Urothelium cell line (cell line): ENCODE measurements around the gene WBP1L.
A peak's percentile ranks its signal among the peaks of the same experiment; 100 is the strongest.
"Not testable (repeated sequence)": the region's sequence is repeated elsewhere in the genome, so short reads cannot be mapped to it uniquely, and the experiment has no call there.

Experiments used
- DNase-seq: peaks from one replicate; pipeline ENCODE4 v3.0.0; 2011; ENCODE audit warnings: low spot score, mixed read lengths
- FAIRE-seq: peaks from 2 replicates; lab custom pipeline; 2011; peaks lifted over from hg19 to GRCh38; lab: Jason Lieb, UNC

WBP1L gene

DNA sequence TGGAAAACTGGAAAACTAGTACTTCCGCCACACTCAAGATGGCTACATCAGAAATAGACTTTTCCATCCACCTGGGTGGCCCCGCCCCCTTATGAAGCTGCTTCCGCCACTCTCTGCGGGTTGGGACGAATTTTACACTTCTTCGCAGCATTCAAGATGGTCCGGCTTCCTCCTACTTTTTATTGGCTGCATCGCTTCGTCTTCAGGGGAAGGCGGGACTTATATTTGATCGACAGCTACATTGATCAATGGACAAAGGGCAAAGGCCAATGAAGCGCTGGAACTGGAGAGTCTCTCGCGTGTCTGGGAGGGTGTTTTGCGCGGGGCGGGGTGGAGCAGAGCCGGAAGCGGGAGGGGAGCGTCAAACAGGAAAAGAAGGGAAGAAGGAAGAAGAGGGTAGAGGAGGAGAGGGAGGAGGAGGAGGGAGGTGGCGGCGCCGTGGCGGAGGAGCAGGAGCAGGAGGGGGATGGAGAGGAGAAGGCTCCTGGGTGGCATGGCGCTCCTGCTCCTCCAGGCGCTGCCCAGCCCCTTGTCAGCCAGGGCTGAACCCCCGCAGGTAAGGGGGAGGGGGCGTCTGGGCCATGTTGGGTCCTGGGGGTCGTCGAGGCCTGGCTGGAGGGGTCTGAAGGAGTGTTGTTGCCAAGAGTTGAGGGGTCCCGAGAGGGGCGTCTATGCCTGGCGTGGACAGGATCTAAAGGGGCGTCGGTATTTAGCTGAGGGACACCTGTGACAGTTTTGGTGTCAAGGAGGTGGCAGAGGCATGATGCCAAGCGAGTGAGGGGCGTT, at the start of gene WBP1L:
TSS of gene WBP1L (plus strand) at position 361 of the 786 bp plus-strand sequence. CDS start at position 467, 106 bp downstream.
- peak; percentile 42 for FAIRE-seq
- peak; percentile 97 for DNase-seq

DNA sequence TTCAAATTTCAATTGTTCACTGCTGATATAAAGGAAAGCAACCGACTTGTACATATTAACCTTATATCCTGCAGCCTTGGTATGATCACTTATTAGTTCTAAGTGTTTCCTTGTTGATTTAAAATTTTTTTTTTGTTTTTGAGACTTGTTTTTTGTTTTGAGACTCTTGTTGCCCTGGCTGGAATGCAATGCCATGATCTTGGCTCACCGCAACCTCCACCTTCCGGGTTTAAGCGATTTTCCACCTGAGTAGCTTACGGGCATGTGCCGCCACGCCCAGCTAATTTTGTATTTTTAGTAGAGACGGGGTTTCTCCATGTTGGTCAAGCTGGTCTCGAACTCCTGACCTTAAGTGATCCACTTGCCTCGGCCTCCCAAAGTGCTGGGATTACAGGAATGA, 48.3 kb upstream of the WBP1L start:
- DNase-seq, FAIRE-seq: not testable (repeated sequence)

DNA sequence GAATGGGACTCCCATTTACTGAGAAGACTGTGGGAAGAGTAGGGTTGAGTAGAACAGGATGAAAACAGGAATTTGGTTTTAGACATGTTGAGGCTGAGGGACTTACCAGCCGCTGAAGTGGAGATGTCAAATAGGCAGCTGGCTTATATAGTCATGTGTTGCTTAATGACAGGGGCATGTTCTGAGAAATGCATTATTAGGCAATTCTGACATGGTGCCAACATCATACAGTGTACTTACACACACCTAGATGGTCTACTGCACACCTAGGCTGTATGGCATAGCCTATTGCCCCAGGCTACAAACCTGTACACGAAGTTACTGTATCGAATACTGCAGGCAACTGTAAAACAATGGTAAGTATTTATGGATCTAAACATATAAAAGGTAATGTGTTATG, 47.0 kb upstream of the WBP1L start:
- FAIRE-seq = no peak
- no peak for DNase-seq

DNA sequence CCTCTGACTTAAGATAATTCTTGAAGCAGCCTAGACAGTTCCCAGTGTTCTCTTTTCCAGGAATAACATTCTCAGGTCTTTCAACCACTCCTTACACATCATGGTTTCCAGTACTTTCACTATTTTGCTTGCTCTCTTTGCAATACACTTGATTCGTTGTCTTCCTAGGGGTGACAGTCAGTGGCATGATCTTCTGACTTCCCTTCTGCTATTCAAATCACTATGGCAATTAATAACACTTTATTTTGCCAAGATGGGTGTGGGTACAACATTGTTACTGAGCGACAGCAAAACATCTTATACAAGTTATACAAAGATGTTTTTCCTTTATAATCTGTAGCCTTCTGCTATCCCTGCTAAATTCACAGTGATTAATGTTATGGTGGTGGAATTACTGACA, 44.9 kb upstream of the WBP1L start:
- FAIRE-seq = no peak
- no peak for DNase-seq

DNA sequence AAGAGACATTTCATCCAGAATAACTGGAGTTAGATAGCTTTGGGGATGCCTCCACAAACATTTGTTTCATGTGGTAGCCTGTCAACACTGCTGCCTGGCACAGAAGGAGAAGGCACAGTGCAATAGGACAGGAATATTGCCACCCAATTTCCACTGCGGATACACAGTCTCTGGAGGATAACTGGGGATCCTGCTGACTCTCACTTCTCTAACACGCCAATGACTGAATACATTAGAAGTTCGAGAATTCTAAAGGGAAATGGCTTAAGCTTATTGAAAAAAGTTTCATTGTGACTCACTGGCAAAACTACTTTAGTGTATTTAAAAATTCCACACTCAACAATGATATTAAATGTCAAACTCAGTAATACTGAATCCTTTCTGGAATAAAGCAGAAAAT, 42.5 kb upstream of the WBP1L start:
- DNase-seq (no peak), FAIRE-seq (no peak)

DNA sequence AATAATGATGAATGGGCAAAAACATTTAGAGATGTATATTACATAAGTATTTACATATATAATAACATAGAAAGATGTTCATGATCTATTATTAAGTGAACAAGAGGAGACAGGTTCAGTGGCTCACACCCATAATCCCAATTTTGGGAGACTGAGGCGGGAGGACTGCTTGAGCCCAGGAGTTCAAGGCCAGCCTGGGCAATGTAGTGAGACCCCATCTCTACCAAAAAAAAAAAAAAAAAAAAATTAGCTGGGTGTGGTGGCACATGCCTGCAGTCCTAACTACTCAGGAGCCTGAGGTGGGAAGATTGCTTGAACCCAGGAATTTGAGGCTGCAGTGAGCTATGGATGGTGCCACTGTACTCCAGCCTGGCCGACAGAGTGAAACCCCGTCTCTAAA, 42.0 kb upstream of the WBP1L start:
- FAIRE-seq = no peak

DNA sequence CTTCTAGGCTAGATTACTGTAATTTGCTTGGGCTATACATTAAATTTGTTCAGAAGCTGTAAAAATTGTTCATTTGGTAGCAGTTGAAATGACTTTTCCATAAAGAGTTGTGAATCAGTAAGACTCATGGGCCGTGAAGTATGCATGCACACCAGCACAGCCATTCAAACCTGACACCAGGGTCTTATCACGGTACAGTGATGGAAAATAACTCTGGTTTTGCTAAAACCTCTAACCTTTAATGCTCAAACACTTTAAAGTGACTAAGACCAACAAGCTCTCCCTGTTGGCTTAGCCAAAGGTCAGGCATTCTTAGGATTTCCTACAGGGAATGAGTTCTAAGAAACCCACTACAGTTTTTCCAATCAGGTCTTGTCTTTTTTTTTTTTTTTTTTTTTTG, 41.0 kb upstream of the WBP1L start:
- no peak for DNase-seq
- FAIRE-seq = no peak

More for the DNA sequence above, 42.0 kb upstream of the WBP1L start:
- DNase-seq = no peak

DNA sequence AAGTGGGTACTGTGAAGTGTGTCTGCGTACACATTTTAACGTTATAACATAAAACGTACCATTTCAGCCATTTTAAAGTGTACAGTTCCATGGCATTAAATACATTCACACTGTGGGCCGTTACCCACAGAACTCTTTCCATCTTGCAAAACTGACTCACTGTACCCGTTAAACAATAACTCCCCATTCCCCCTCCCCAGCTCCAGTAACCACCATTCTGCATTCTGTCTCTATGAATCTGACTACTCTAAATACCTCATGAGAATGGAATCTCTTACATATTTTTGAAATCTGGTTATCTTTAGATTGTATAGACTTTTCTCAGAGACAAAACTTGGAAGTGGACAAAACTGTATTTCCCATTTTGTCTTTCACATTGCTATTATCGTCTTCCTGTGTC, 38.8 kb upstream of the WBP1L start:
- FAIRE-seq = no peak
- no peak for DNase-seq

DNA sequence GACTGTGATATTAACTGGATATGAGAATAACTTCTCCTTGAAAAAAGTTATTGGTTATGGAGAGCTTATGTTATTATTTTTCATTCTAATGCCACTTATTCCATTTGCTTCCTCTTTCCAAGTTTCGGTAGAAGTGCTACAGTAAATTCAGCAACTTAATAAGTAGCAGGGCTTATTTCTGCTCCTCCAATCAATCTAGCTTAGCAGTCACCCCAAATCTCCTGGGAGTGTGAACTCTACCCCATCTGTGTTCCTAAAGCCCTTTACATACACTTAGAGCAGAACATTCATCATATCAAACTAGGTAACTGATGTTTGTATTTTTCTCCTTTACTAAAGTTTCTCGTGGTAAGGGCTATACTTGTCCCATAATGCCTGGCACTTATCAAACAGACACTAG, 38.2 kb upstream of the WBP1L start:
- no peak for FAIRE-seq

DNA sequence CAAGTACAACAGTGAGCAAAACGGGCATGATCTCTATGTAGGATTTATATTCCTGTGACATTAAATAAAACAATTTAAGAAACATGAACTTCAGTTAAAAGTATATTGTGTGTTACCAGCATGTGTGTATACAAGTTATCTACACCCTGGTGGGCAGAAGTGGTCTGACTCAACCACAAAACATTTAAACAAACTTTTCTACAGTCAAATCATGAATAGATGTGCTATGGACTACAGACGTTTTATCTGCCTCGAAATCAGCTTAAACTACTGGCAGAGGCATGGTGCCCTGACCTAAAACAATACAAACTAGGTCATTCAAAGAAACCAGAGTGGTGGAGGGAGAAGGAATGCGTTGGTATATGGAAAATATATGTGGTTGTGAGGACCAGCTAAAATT, 33.1 kb upstream of the WBP1L start:
- FAIRE-seq = no peak
- DNase-seq = no peak

More for the DNA sequence above, 38.2 kb upstream of the WBP1L start:
- DNase-seq = no peak

DNA sequence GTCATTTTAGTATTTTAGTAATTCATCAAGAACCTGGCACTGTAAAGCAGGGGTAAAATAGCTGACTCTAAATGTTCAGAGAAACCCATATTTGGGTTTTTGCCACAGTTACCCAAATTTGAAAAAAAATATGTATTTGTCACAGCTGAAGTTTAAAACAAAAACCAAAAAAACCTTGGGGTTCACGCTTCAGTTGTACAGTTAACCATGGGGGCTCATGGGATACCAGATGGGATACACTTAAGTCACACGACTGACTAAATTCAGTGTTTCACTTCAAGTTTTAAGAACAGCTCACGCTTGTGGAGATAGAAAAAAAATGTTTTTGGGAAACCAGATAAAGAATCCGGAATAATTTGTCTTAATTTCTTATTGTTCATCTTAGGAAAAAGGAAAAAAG, 31.7 kb upstream of the WBP1L start:
- FAIRE-seq (no peak), DNase-seq (no peak)

DNA sequence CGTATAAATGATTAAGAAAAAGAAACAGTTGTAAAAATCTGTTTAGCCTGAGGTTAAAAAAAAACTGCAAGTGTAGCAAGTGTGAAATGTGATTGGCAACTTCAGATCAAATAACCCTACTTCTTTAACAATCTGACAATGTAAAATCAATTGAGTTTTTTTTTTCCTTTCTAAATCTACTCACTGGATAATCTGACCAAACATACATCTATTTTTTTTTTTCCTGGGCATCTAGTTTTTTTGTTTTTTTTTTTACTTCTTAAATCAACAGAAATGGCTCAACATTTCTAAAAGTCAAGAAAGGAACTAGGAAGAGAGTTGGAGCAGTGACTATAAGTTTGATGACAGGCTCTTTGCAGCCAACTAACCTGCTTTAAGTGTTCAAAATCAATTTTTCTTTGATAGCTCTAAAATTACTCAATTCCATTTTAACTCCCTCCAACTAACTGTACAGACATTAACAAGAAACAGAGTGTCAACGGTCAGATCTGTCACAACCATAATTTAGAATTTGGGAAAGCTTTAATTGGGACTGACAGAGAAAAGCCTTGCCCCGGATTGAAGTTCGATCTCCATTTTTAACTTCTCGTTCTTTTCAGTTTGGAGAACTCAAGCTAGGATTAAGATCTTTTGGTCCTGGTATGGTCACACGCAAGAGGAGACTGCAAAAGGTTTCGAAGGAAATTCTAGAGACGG, 30.8 kb upstream of the WBP1L start:
- FAIRE-seq (no peak), DNase-seq (no peak)

DNA sequence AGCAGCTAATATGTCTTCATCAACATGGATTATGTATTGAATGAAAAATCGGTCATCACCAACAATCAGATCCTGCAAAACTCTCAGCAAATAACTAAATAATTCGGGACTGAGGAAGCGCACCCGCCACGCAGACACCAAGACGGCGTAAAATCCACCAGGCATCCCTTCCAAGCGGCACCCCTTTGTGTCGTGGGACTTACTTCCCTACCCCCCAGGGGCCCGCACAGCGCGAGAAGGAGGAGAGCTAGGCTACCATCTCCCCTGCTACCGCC, 30.3 kb upstream of the WBP1L start:
- no peak for FAIRE-seq
- DNase-seq = no peak

DNA sequence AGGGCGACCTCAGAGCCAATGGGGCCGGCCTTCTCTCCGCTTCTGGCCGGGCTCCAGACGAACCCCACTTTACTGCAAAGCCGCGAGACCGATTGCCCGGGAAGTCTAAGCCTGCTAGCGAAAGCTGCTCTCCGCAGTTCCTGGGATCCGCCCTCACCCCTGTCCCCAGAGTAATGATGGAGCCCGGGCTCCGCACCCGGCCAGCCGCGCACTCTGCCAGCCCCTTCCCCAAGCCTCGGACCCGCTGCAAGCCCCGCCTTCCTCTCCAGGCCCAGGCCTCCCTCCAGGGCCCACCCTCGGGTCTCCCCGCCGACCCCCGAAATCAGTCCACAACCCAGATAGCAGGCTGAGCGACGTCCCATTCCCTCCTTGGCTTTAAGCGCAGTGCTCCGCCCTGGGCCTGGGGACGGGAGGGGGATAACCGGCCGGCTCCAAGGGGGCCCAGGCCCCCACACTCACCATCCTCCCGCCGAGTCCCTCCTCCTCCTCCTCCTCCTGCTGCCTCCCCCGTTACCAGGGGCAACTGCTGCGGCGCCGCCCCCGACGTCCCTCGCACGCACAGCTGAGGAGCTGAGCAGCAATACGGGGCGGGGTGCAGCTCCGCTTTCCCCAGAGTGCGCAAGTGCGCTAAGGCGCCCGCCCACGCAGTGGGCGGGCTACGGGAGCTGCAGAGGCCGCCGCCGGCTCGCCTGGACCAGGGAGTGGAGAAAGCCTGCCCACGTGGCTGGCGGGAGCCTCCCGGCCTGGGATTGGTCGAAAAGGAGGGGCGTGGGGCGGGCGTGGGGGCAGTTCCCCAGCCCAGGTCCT, 29.7 kb upstream of the WBP1L start, which contains the start of gene ARL3:
TSS of gene ARL3 (minus strand) at position 584 of the 807 bp plus-strand sequence. CDS start at position 462, 122 bp downstream.
- FAIRE-seq (peak; percentile 95), DNase-seq (peak; percentile 99)

DNA sequence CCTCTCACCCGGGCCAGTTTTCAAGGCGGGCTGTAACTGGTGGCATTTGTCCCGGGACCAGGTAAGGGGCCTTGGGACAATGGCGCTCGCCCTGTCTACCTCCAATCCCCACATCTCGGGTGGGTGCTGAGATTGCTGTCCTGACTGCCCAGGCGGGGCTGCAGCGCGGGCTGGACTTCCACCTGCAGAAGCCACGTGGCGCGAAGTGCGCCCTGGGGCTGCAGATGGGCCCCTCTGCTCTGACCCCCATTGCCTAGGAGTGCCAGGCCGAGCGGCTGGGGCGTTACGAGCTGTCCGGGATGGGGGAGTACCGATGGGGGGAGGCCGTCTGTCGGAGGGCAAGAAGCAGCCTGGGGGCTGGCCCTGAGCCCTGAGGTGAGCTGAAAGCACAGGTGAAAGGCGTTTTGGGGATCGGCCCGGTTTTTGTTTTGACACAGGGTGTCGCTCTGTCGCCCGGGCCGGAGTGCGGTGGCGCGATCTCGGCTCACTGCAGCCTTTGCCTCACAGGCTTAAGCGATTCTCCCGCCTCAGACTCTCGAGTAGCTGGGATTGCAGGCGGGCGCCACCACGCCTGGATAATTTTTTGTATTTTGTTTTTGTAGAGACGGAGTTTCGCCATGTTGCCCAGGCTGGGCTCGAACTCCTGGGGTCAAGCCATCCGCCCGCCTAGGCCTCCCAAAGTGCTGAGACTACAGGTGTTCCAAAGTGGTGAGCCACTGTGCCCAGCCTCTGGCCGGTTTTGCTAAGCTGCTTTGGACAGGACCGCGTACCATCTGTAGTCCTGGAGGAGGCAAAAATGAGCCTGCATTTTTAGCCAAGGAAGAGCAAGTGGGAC, 28.9 kb upstream of the WBP1L start, which contains the start of gene SFXN2:
TSS of gene SFXN2 (plus strand) at position 16 of the 835 bp plus-strand sequence. CDS start 12,001 bp downstream, outside the sequence.
- no peak for FAIRE-seq
- DNase-seq = no peak

DNA sequence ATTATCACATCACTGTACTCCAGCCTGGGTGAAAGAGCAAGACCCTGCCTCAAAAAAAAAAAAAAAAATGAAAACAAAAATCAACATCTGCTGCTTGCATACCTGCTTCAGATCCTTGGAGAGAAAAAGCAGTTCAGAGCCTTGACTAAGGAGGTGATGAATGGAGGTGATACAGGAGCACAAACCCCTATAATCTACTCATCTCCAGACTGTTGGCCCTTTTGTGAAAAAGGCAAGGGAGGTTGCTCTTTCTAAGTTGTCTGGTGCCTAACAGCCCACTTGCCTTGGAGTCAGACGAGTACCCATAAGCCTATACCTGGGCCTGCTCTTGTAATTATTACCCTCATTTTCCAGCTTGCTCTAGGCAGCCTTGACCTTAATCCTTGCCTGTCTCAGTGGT, 27.9 kb upstream of the WBP1L start:
- FAIRE-seq = no peak
- DNase-seq = no peak

DNA sequence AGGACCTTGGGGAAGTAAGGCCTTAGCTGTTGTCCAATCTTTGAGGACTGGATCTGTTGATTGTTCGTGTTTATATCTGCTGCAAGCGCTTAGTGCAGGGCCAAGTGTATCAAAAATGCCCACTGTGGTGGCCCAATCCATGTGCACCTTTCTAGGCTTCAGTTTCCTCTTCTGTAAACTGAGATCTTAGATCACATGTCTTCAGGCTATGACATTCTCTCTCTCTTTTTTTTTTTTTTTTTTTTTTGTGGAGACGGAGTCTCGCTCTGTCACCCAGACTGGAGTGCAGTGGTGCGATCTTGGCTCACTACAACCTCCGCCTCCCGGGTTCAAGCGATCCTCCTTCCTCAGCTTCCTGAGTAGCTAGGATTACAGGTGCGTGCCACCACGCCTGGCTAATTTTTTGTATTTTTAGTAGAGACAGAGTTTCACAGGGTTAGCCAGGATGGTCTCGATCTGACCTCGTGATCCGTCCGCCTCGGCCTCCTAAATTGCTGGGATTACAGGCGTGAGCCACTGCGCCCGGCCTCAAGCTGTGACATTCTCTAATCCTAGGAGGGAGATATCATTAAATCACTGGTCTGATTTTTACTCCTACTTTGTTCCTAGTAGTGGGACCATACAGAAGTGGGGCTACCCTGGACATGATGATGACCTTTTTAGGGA, 26.7 kb upstream of the WBP1L start:
- DNase-seq, FAIRE-seq: not testable (repeated sequence)

DNA sequence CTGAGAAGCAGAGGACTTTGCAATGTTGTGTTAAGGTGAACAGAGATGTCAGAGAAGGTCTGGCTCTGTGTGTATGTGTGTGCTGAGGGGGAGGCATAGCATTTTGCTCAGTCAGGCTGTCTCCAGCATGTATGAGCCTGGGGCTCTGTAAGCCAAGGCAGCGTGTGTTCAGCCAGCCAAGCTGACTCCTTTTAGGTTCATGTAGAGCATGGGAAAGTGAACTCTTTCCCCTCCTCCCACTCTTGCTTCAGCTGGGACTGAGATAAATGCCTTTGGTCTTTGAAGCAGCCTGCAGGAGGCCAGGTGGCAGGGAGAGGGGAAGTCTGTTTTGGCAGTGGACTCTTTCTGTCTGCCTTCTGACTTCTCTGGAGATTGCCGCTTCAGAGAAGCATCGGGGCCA, 25.5 kb upstream of the WBP1L start:
- no peak for DNase-seq

DNA sequence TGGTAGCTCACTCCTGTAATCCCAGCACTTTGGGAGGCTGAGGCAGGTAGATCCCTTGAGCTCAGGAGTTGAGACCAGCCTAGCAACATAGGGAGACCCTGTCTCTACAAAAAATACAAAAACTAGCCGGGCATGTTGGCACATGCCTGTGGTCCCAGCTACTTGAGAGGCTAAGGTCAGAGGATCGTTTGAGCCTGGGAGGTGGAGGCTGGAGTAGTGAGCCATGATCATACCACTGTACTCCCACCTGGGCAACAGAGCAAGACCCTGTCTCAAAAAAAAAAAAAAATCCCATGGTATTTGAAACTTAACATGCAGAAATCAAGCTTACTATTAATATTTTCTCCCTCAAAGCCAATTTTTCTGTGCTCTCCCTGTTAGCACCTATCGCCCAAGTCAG, 23.4 kb upstream of the WBP1L start:
- DNase-seq (no peak), FAIRE-seq (no peak)

More for the DNA sequence above, 25.5 kb upstream of the WBP1L start:
- FAIRE-seq = no peak

DNA sequence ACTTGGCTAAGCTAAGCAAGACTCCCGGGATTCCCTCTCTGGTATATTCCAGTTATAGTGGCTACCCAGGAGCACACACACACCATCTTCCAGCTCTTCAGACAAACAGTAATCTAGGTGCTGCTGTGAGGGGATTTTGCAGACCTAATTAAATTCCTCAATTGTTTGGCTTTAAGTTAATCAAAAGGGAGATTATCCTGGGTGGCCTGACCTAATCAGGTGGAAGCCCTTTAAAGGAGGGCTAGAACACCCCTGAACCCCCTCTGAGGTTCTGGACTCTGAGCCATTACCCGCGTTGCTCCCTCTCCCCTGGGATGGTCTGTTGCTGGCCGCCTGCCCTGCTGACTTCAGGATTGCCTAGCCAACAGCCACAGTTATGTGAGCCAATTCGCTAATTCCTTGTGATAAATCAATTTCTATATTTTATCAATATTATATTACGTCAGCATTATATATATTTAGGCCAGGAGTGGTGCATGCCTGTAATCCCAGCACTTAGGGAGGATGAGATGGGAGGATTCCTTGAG, 22.9 kb upstream of the WBP1L start:
- FAIRE-seq = no peak
- DNase-seq = no peak
